ENCODE data around the gene CCDC69. TPM values are rescaled to one million over a fixed set of nuclear protein-coding genes. Genes with fewer than 3 reads are reported as not detected.

The CCDC69 gene
- total RNA-seq, 4 donors from 2014 or later: 93.4 to 128 (median 114) TPM

GRCh38 chr5:151147033-151147432, 76.9 kb downstream of the CCDC69 start:
- intact Hi-C loops (cut with DNase I; ENCODE audit: low total_unique reads): no loop called here
- H3K4me1 ChIP-seq: peaks cover 77 to 85% of the 10 kb centered on the region in 2 donors

GRCh38 chr5:151146061-151146460, 77.8 kb downstream of the CCDC69 start:
- no peak for ATAC-seq
- peak overlapping the region in 3 of 4 donors; percentile 43 to 80 (median 55) for H3K27ac ChIP-seq
- peaks cover 77 to 87% of the 10 kb centered on the region in 2 donors for H3K4me1 ChIP-seq
- intact Hi-C loops (cut with DNase I; ENCODE audit: low total_unique reads): no loop called here
- no peak overlapping the region for H3K4me3 ChIP-seq
- H3K27me3 ChIP-seq: no peaks in the 10 kb centered on the region
- H3K36me3 ChIP-seq: no peaks in the 10 kb centered on the region
- TF ChIP-seq CTCF (IDR thresholded peaks at IDR 0.05 in 4 of 5, conservative IDR thresholded peaks at IDR 0.05 in 1 of 5) (no peak), POLR2A (IDR thresholded peaks at IDR 0.05) (no peak)
- no peak for DNase-seq
- H3K9me3 ChIP-seq: no peaks in the 10 kb centered on the region
- in situ Hi-C loops (cut with MboI; ENCODE audit: low sequenced_read_pairs in 4 of 4): loop anchor here in 1 of 4 donors (25.0 kb wide), 1 partner anchor 91 kb away; no protein-coding TSS in a partner anchor

More at GRCh38 chr5:151147033-151147432, 76.9 kb downstream of the CCDC69 start:
- Histone ChIP-seq H3K27ac (peak overlapping the region; percentile 43 to 80 (median 50)), H3K4me3 (no peak overlapping the region), H3K27me3 (no peaks in the 10 kb centered on the region), H3K36me3 (no peaks in the 10 kb centered on the region), H3K9me3 (no peaks in the 10 kb centered on the region)
- TF ChIP-seq POLR2A (IDR thresholded peaks at IDR 0.05) (no peak), CTCF (IDR thresholded peaks at IDR 0.05 in 4 of 5, conservative IDR thresholded peaks at IDR 0.05 in 1 of 5) (no peak)
- DNase-seq: peak in 1 of 2 donors; percentile 43
- in situ Hi-C loops (cut with MboI; ENCODE audit: low sequenced_read_pairs in 4 of 4): loop anchor here in 1 of 4 donors (25.0 kb wide), 1 partner anchor 90 kb away; no protein-coding TSS in a partner anchor
- ATAC-seq: peak; percentile 84 to 94

GRCh38 chr5:151144922-151145321, 79.0 kb downstream of the CCDC69 start:
- ATAC-seq (no peak), DNase-seq (no peak)
- Histone ChIP-seq H3K9me3 (no peaks in the 10 kb centered on the region), H3K27ac (peak overlapping the region in 3 of 4 donors; percentile 13 to 25 (median 18)), H3K36me3 (no peaks in the 10 kb centered on the region), H3K4me3 (no peak overlapping the region), H3K4me1 (peaks cover 71 to 86% of the 10 kb centered on the region in 2 donors), H3K27me3 (no peaks in the 10 kb centered on the region)
- no peak for TF ChIP-seq POLR2A (IDR thresholded peaks at IDR 0.05)
- TF ChIP-seq CTCF (IDR thresholded peaks at IDR 0.05 in 4 of 5, conservative IDR thresholded peaks at IDR 0.05 in 1 of 5): no peak
- intact Hi-C loops (cut with DNase I; ENCODE audit: low total_unique reads): no loop called here
- in situ Hi-C loops (cut with MboI; ENCODE audit: low sequenced_read_pairs in 4 of 4): loop anchor here in 1 of 4 donors (25.0 kb wide), 1 partner anchor 92 kb away; no protein-coding TSS in a partner anchor

GRCh38 chr5:151144275-151144674, 79.6 kb downstream of the CCDC69 start:
- Histone ChIP-seq H3K4me3 (no peak overlapping the region), H3K27me3 (no peaks in the 10 kb centered on the region), H3K36me3 (peaks cover 0 to 2% of the 10 kb centered on the region in 2 donors), H3K9me3 (no peaks in the 10 kb centered on the region), H3K4me1 (peaks cover 69 to 85% of the 10 kb centered on the region in 2 donors), H3K27ac (peak overlapping the region in 2 of 4 donors; percentile 13 to 25)
- ATAC-seq: no peak
- DNase-seq: no peak
- intact Hi-C loops (cut with DNase I; ENCODE audit: low total_unique reads) (no loop called here), in situ Hi-C loops (cut with MboI; ENCODE audit: low sequenced_read_pairs in 4 of 4) (loop anchor here in 1 of 4 donors (25.0 kb wide), 1 partner anchor 93 kb away; no protein-coding TSS in a partner anchor)
- TF ChIP-seq POLR2A (IDR thresholded peaks at IDR 0.05) (no peak), CTCF (IDR thresholded peaks at IDR 0.05 in 4 of 5, conservative IDR thresholded peaks at IDR 0.05 in 1 of 5) (no peak)

Data from gastrocnemius medialis (tissue), 4 donors.